Activated CD8-positive, alpha-beta memory T cell treated with anti-CD3 and anti-CD28 coated beads for 36 hours (primary cell): Measurements from ENCODE around the gene HLA-A. TPM values are rescaled to one million over a fixed set of nuclear protein-coding genes. Genes with fewer than 3 reads are reported as not detected.

Source experiments
- CTCF ChIA-PET: fragments of 350-600 bp; sonication (Branson Sonifier 250); formaldehyde crosslinking; loops from one replicate; lab custom pipeline; 2021; ENCODE audit warnings: antibody characterized with exemption; lab: Charles Lee
- POLR2A ChIA-PET: fragments of 350-600 bp; sonication (Branson Sonifier 250); formaldehyde crosslinking; loops from one replicate; lab custom pipeline; 2021; ENCODE audit warnings: antibody characterized with exemption; lab: Charles Lee
- total RNA-seq, 2 experiments: library from RNA; stranded (reverse); gene quantifications; one replicate each; pipeline ENCODE4 v1.2.3, GENCODE V29; 2021

HLA-A gene
- total RNA-seq, 2 experiments from 2014 or later = 1,039 to 1,049 TPM

DNA sequence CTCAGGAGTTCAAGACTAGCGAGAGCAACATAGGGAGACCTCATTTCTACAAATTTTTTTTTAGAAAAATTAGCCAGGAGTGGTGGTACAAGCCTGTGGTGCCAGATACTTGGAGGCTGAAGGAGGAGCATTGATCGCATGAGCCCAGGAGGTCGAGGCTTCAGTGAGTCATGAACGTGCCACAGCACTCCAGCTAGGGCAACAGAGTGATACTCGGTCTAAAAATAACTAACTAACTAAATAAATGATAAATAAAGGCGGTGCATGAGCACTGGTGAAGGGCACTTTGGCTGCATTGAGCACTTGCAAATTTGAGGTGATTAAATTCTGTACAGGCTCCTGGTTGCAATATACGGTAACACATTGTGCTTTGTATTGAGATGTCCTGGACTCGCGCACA, 13.5 kb downstream of the HLA-A start:
- POLR2A ChIA-PET = interaction anchor here (0.7 kb wide), 1 partner anchor 158 kb away, joined by 3 read pairs; no protein-coding TSS in a partner anchor

DNA sequence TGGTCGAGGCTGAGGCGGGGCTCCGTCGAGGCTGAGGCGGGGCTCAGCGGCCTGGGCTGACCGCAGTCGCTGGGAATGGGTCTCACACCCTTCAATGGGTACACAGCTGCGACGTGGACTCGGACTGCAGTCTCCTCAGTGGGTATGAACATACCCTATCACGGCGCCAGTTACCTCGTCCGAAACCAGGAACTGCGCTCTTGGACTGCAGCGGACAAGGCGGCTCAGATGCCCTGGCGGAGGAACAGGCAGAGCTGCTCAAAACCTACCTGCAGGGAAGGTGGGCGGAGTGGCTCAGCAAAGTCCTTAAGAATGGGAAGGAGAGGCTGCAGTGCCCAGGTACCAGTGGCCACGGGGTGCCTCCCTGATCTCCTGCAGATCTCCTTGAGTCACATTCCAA, 14.2 kb downstream of the HLA-A start:
- ChIA-PET CTCF (no interaction called here), POLR2A (no interaction called here)

More for the DNA sequence above, 13.5 kb downstream of the HLA-A start:
- CTCF ChIA-PET = no interaction called here

DNA sequence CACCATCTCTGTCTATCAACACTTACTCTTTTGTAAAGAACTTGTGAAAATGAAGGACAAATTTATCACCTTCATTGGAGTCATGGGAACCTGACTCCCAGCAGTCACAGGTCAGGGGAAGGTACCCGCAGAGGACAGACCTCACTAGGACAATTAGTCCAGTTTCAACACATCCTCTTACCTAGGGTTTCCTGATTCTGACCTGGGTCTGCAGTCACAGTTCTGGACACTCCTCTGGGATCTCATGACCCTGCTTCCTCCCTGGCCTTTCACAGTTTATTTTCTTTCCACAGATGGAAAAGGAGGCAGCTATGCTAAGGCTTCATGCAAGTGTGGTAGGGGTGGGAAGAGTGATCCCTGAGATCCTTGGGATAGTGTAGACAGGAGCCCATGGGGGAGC, 15.7 kb downstream of the HLA-A start:
- CTCF ChIA-PET = no interaction called here
- POLR2A ChIA-PET = no interaction called here

DNA sequence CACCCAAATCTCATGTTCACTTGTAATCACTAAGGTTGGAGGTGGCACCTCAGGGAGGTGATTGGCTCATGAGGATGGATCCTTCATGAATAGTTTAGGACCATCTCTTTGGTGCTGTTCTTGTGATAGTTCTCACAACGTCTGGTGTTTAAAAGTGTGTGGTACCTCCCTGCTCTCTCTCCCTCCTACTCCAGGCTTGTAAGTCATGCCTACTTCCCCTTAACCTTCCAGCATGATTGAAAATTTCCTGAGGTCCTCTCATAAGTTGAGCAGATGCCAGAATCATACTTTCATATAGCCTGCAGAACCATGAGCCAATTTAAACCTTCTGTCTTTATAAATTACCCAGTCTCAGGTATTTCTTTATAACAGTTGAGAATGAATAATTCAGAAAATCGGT, 16.6 kb downstream of the HLA-A start:
- CTCF ChIA-PET = no interaction called here
- POLR2A ChIA-PET = no interaction called here

DNA sequence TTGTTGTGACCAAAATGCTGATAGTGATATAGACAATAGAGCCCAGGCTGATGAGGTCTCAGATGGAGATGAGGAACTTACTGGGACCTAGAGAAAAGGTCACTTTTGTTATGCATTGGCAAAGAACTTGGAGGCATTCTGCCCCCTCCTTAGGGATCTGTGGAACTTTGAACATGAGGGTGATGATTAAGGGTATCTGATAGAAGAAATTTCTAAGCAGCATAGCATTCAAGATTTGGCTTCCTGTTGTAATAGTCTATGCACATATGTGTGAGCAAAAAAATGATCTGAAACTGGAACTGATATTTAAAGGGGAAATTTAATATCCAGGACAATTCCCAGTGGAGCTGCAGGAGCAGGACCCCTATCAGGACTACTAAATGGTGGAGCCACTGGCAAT, 17.1 kb downstream of the HLA-A start:
- POLR2A ChIA-PET = no interaction called here

DNA sequence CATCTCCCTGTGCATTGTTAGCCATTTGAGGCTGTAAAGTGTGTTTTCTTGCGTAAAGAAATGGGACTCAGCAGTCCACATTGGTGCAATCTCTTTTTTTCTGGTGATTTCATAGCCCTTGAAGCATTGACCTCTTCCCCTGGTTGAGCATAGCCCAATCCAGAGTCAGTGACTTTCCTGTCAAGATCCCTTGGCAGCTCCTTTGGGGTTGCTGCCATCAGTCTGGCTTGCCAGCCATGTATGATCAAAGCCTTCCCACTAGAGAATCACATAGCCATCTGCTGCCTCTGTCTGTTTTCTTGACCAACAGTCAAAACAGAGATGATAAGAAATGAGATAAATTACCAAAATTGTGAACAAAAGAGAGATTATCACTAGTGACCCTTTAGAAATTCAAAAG, 19.6 kb downstream of the HLA-A start:
- ChIA-PET CTCF (no interaction called here), POLR2A (no interaction called here)

More for the DNA sequence above, 17.1 kb downstream of the HLA-A start:
- CTCF ChIA-PET = interaction anchor here (1.0 kb wide), 1 partner anchor 108 kb away, joined by 3 read pairs; no protein-coding TSS in a partner anchor

DNA sequence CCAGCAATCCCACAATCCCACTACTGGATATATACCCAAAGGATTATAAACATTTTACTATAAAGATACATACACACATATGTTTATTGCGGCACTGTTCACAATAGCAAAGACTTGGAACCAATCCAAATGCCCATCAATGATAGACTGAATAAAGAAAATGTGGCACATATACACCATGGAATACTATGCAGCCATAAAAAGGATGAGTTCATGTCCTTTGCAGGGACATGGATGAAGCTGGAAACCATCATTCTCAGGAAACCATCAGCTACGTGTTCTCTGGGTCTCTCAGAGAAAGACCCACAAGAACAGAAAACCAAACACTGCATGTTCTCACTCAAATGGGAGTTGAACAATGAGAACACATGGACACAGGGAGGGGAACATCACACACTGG, 21.4 kb downstream of the HLA-A start:
- ChIA-PET POLR2A (interaction anchor here (1.3 kb wide), 1 partner anchor 15 kb away, joined by 4 read pairs; no protein-coding TSS in a partner anchor), CTCF (interaction anchor here (2.1 kb wide), 1 partner anchor 116 kb away, joined by 6 read pairs; no protein-coding TSS in a partner anchor)

DNA sequence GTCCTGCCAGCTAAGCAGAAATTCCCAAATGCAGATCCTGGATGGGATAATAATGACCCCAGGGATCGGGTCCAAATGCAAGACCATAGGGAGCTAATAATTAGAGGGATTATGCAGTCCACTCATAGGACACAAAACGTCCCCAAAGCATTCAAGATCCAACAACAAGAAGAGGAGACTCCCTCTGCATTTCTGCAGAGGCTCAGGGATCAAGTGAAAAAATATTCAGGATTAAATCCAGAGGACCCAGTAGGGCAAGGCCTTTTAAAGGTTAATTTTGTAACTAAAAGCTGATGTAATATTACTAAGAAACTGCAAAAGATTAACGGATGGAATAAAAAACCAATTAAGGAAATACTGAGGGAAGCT, 22.2 kb downstream of the HLA-A start:
- ChIA-PET CTCF (interaction anchor here (1.1 to 2.2 kb wide), 3 partner anchors 11 to 116 kb away, joined by 3 to 14 read pairs (median 6); no protein-coding TSS in a partner anchor), POLR2A (interaction anchor here (0.5 to 1.9 kb wide), 8 partner anchors 11 to 283 kb away, joined by 3 to 10 read pairs (median 4); partner anchors contain the start of genes HLA-A, POLR1H and ZFP57)

DNA sequence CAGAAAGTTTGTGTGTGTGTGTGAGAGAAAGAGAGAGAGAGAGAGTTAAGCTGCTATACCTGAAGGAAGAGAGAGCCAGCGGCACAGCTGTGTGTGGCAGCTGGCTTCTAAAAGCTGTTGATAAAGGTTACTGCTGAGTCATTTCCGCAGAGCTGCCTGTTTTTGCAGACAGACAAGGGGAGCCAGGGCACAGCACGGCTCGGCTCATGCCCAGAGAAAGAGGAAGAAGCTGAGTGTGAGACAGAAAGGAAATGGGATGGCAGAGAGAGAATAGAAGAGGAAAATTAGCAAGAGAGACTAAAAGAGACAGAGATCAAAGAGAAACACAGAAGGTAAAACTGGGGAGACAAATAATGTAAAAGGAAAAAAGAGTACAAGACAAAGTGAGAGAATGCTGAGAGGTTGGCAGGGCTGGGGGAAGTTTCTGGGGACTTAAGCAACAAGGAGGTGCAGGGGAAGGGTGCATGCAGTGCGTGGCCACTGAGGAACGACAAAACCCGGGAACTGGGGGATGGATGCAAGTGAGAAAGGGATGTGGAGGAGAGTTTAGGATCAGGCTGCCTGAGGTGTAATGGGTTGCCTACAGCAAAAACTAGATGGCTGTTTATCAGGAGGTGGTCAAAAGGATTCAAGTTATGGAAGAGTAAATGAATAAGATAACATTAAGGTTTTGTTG, 22.7 kb downstream of the HLA-A start:
- ChIA-PET CTCF (interaction anchor here (1.1 to 2.2 kb wide), 3 partner anchors 11 to 117 kb away, joined by 3 to 14 read pairs (median 6); no protein-coding TSS in a partner anchor), POLR2A (interaction anchor here (0.5 to 1.9 kb wide), 8 partner anchors 10 to 284 kb away, joined by 3 to 10 read pairs (median 4); partner anchors contain the start of genes HLA-A, POLR1H and ZFP57)

DNA sequence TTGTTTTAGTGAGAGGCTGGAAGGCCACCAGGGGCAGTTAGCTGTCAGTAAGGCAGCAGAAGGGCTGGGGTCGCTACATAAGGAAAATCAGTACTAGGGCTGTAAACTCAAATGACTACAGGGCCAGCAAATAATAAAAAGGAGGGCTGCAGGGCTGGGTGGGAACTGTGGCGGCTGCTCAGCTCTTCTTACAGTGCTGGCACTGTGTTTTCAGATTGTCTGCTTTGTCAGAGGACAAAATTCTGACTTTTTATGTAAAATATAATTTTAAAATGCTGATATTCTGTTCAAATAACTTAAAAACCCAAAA, 23.2 kb downstream of the HLA-A start:
- CTCF ChIA-PET = interaction anchor here (0.7 to 2.9 kb wide), 4 partner anchors 10 to 1864 kb away, joined by 3 to 14 read pairs (median 9); no protein-coding TSS in a partner anchor
- POLR2A ChIA-PET = interaction anchor here (1.1 to 1.9 kb wide), 5 partner anchors 10 to 95 kb away, joined by 3 to 6 read pairs (median 5); partner anchors contain the start of genes HLA-A and POLR1H

DNA sequence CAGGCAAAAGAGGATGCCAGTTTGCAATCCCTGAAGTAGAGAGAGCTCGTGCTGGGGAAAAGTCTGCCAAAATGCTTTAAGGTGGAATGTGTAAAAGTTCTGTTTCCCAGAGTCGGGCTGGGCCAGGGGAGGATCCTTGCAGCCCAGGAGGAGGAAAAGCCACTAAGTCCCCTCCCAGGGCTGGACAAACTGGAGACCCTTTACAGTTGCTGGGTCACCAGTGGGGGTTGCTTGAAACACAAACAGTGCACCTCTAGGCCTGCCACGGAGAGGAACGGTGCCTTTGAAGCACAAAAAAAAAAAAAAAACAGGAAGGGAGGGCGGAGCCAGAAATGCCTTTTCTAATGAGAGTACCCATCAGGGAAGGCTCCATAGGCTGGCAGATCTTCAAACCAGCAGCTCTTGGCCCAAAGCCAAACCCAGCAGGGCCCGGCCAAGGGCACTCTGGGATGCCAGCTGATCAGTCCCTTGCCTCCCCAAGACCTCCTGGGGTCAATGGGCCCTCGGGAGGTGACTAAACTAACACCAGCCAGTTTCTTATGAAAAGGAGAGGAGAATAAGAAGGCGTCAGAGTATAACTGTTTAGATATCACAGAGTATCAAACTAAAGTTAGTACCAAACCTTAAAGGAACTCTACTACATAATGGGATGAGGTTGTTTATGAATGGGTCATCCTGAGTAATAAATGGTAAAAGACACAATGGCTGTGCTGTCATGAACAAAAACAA, 23.7 kb downstream of the HLA-A start:
- POLR2A ChIA-PET = interaction anchor here (0.6 to 1.9 kb wide), 3 partner anchors 9 to 26 kb away, joined by 3 to 7 read pairs (median 5); no protein-coding TSS in a partner anchor
- CTCF ChIA-PET = interaction anchor here (0.6 to 2.9 kb wide), 4 partner anchors 10 to 1865 kb away, joined by 3 to 14 read pairs (median 8); no protein-coding TSS in a partner anchor

DNA sequence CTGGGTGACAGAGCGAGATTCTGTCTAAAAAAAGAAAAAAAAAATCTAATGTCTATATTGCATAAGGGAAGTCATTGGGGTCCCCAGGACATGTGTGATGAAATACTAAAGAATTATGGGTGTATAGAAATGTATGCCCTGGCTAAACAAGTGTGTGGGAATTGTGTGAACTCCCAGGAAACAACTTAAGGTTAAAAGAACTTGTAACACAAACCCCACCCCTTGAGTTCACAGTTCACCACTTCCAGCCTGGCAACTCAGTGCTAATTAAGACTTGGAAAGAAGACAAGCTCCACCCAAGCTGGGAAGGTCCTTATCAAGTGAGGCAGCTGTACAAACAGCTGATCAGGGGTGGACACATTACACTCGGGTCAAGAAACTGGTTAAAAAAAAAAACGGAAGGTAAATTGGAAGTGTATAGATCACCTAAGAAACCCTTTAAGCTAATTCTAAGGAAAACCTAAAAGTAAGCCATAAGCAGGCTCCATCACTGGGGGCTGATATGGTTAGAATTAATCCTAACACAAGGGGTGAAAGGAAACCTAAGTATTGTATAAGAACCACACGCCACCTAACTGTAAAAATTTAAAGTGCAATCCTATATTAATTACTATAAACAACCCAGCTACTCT, 25.2 kb downstream of the HLA-A start:
- POLR2A ChIA-PET = no interaction called here
- CTCF ChIA-PET = interaction anchor here (0.9 to 2.9 kb wide), 5 partner anchors 8 to 119 kb away, joined by 3 to 12 read pairs (median 3); partner anchors contain the start of gene POLR1H

DNA sequence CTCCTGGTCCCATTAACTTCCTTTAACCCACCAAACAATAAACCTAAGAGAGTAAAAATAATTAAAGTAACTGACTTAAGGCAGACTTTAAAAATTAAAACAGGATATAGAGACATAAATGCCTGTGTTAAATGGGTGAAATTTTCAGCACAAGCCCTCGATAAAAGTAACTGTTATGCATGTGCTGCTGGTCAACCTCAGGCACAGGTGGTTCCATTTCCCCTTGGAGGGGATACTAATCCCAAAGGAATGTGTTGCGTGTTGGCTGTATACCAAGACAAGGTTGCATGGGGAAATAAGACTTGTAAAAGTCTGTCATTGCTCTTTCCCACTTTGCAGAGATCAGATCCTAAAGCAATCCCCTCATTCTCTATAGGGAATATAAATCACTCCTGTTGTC, 25.8 kb downstream of the HLA-A start:
- CTCF ChIA-PET = interaction anchor here (1.2 to 2.9 kb wide), 4 partner anchors 8 to 120 kb away, joined by 3 to 12 read pairs (median 4); partner anchors contain the start of gene POLR1H
- POLR2A ChIA-PET = no interaction called here

DNA sequence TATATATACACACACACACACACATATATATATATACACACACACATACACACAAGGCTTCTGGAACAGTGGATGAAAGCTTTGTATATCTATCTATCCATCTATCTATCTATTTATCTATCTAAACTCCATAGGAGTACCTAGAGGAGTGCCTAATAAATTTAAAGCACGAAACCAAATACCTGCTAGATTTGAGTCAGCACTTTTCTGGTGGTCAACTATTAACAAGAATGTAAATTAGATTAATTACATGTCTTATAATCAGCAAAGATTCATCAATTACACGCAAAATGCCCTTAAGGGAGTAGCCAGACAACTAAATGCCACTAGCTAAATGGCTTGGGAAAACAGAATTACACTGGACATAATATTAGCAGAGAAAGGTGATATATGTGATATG, 26.6 kb downstream of the HLA-A start:
- ChIA-PET CTCF (interaction anchor here (1.4 to 1.8 kb wide), 2 partner anchors 92 to 121 kb away, joined by 4 to 5 read pairs; partner anchors contain the start of gene POLR1H), POLR2A (no interaction called here)

DNA sequence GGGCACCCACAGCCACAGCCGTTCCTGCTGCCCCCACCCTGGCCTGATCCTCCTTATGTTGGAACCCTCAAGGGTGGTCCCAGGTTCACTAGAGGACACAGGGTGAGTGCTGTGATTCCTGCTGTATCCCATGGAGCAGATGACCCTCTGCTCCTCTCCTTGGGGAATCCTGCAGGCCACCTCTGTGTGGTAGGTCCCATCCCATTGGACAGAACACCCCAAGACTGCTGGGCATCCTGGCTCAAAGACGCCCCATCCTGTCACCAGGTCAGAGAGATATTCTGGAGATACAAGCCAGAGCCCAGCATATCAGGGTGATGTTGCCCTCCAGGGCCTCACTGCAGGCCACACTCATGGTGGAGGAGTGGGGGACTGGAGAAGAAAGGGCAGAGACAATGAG, 28.4 kb downstream of the HLA-A start:
- ChIA-PET POLR2A (no interaction called here), CTCF (no interaction called here)

DNA sequence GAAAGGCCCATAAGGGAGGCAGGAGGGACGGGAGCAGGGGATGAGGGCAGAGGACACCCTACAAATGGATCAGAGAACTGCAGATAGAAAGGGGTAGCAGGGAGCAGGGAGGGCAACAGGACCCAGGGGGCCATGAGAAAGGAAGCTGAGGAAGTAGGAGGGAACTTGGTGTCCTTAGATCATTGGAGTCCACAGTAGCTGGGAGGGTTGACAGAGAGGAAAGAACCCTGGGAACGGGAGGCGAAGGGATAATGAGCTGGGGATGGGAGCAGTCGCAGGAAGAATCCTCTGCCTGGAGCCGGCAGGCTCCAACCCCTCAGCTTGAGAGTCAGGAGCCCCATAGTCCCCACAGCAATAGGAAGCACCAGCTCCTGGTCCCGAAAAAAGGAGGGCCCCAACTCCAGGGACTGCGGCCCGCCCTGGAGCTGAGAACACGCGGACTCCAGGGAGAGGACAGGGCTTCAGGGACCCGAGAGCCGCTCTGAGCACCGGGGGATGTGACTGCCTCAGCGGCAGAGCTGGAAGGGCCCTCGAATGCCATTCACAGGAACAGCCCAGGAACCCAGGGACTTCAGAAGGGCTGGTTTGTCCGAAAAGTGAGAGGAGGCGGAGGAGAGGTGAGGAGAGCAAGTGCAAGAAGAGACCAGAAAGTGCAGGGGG, 32.7 kb downstream of the HLA-A start:
- CTCF ChIA-PET = interaction anchor here (1.1 to 2.1 kb wide), 2 partner anchors 8 to 10 kb away, joined by 3 to 14 read pairs; no protein-coding TSS in a partner anchor

DNA sequence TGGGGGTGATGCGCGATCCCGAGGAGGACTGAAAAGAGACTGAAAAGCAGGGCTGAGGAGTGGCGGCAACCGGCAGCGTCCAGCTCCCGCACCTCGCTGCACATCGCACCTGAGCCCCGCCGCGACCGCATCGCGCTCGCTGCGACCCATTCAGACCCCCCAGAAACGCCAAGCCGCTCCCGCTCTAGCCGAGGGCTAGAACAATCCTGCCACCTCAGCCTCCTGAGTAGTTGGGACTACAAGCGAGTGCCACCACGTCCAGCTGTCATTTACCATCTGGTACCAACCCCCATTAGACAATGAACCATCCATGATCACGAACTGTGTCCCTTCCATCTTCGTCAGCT, 33.2 kb downstream of the HLA-A start:
- CTCF ChIA-PET = interaction anchor here (1.1 to 2.1 kb wide), 2 partner anchors 8 to 10 kb away, joined by 3 to 14 read pairs; no protein-coding TSS in a partner anchor
- POLR2A ChIA-PET = interaction anchor here (1.2 to 2.1 kb wide), 2 partner anchors 11 to 27 kb away, joined by 3 to 5 read pairs; no protein-coding TSS in a partner anchor

More for the DNA sequence above, 32.7 kb downstream of the HLA-A start:
- POLR2A ChIA-PET = interaction anchor here (1.2 to 2.1 kb wide), 2 partner anchors 10 to 27 kb away, joined by 3 to 5 read pairs; no protein-coding TSS in a partner anchor

DNA sequence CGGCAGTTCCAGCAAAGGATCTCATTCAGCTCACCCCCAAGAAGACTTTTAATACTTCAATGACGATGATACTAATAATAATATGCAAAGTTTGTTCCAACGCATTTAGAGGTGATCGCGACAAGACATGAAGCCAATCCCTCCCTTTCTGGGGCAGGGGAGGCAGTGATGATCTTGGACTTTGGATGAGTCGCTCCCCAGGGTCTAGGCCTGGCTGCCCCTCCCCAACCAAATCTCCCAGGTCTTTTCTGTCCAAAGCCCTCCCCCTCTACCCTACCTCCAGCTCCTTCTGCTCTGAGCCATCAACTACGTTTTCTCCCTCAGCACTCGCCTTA, 33.9 kb downstream of the HLA-A start:
- POLR2A ChIA-PET = interaction anchor here (0.6 to 2.1 kb wide), 4 partner anchors 11 to 115 kb away, joined by 3 to 5 read pairs (median 3); no protein-coding TSS in a partner anchor
- CTCF ChIA-PET = interaction anchor here (0.7 to 2.1 kb wide), 4 partner anchors 9 to 111 kb away, joined by 3 to 14 read pairs (median 3); no protein-coding TSS in a partner anchor
